H1 (cell line): ENCODE results near the gene LONRF2. TPM values are rescaled to one million over a fixed set of nuclear protein-coding genes. Genes with fewer than 3 reads are reported as not detected.

ENCODE experiments used
- ASH2L ChIP-seq: fragments of 200-600, 300-600 bp; sonication (generic); IDR thresholded peaks from one replicate; pipeline ENCODE4 v1.7.1; 2017; ENCODE audit warnings: low read length
- ATF2 ChIP-seq: IDR thresholded peaks from 2 replicates; pipeline ENCODE4 v1.6.1; 2012; ENCODE audit warnings: low read length, inconsistent platforms
- BACH1 ChIP-seq: IDR thresholded peaks from 2 replicates; pipeline ENCODE4 v1.6.1; 2012; ENCODE audit warnings: low read length, improper control_type of control experiment
- CEBPB ChIP-seq: IDR thresholded peaks from 2 replicates; pipeline ENCODE4 v1.6.1; 2012; ENCODE audit warnings: low read depth, low read length
- CREB1 ChIP-seq: IDR thresholded peaks from 2 replicates; pipeline ENCODE4 v1.6.1; 2012; ENCODE audit warnings: inconsistent platforms
- EP300 ChIP-seq, 2 experiments: IDR thresholded peaks; 1 replicate in 1 of 2; 2 replicates in 1 of 2; pipeline ENCODE4 v1.6.1; 2011 to 2012; ENCODE audit warnings: low read depth in 2 of 2, low read length in 2 of 2, mild to moderate bottlenecking in 2 of 2, borderline replicate concordance in 1 of 2, inconsistent platforms in 1 of 2, moderate library complexity in 1 of 2
- EZH2 ChIP-seq: fragments of 200-600 bp; sonication (generic); IDR thresholded peaks from 2 replicates; pipeline ENCODE4 v1.7.1; 2012; ENCODE audit warnings: low read depth, mild to moderate bottlenecking, moderate library complexity, low read length, inconsistent platforms; ENCODE audit not compliant: severe bottlenecking
- HDAC2 ChIP-seq, 2 experiments: fragments of 300-600 bp in 1 of 2; sonication (generic) in 1 of 2; IDR thresholded peaks; 2 replicates each; pipeline ENCODE4 v1.6.1; 2011 to 2012; ENCODE audit warnings: low read depth in 2 of 2, low read length in 2 of 2, mild to moderate bottlenecking in 2 of 2, moderate library complexity in 2 of 2, borderline replicate concordance in 1 of 2, inconsistent platforms in 1 of 2
- KDM1A ChIP-seq: fragments of 200-600, 300-600 bp; sonication (generic); IDR thresholded peaks from 2 replicates; pipeline ENCODE4 v1.7.1; 2016; ENCODE audit warnings: mild to moderate bottlenecking, low read length, borderline replicate concordance
- KDM4A ChIP-seq: IDR thresholded peaks from one replicate; pipeline ENCODE4 v1.7.1; 2012; ENCODE audit warnings: low read depth, mild to moderate bottlenecking, moderate library complexity, low read length, inconsistent platforms; ENCODE audit not compliant: severe bottlenecking
- KDM5A ChIP-seq: fragments of 200-600 bp; IDR thresholded peaks from 2 replicates; pipeline ENCODE4 v1.7.1; 2012; ENCODE audit warnings: mild to moderate bottlenecking, low read length, inconsistent platforms, mixed read lengths
- MAFK ChIP-seq: IDR thresholded peaks from 2 replicates; pipeline ENCODE4 v1.6.1; 2012; ENCODE audit warnings: low read depth, mild to moderate bottlenecking, improper control_type of control experiment, low read length
- NANOG ChIP-seq: IDR thresholded peaks from 2 replicates; pipeline ENCODE4 v1.6.1; 2011; ENCODE audit warnings: low read length, low read depth, mild to moderate bottlenecking, inconsistent platforms; ENCODE audit not compliant: insufficient read depth, poor library complexity, severe bottlenecking
- RBBP5 ChIP-seq: IDR thresholded peaks from 2 replicates; pipeline ENCODE4 v1.7.1; 2012; ENCODE audit warnings: low read depth, mild to moderate bottlenecking, inconsistent platforms, low read length, moderate library complexity, borderline replicate concordance
- RNF2 ChIP-seq: fragments of 200-900, 300-1000 bp; sonication (generic); IDR thresholded peaks from 2 replicates; pipeline ENCODE4 v1.7.1; 2016; ENCODE audit warnings: borderline replicate concordance, low read depth, mild to moderate bottlenecking, antibody characterized with exemption, low read length; ENCODE audit not compliant: poor library complexity, severe bottlenecking; ENCODE audit errors: missing control alignments
- SIRT6 ChIP-seq: IDR thresholded peaks from one replicate; pipeline ENCODE4 v1.7.1; 2012; ENCODE audit warnings: low read length, inconsistent platforms
- SP2 ChIP-seq: IDR thresholded peaks from 2 replicates; pipeline ENCODE4 v1.6.1; 2012; ENCODE audit warnings: mild to moderate bottlenecking, low read length, inconsistent platforms
- TAF1 ChIP-seq: IDR thresholded peaks from 2 replicates; pipeline ENCODE4 v1.6.1; 2011; ENCODE audit warnings: mild to moderate bottlenecking, low read depth, low read length
- USF2 ChIP-seq: IDR thresholded peaks from 2 replicates; pipeline ENCODE4 v1.6.1; 2011; ENCODE audit warnings: low read length, improper control_type of control experiment
- ZNF274 ChIP-seq: IDR thresholded peaks from 2 replicates; pipeline ENCODE4 v1.7.0; 2012; ENCODE audit warnings: low read length, borderline replicate concordance; ENCODE audit errors: extremely low read depth
- polyA plus RNA-seq, 7 experiments: library from polyadenylated mRNA; depleted of rRNA in 3 of 7; stranded (reverse) in 5 of 7; unstranded in 2 of 7; fragments of >200 nt in 5 of 7; fragments of 200-250 nt in 2 of 7; gene quantifications; 1 replicate in 5 of 7; 2 replicates in 1 of 7; 4 replicates in 1 of 7; pipeline versions ENCODE4 v1.2.1 to v1.2.3, GENCODE V29; 2011 to 2013; ENCODE audit warnings: missing spikeins in 2 of 7, mixed read lengths in 2 of 7
- total RNA-seq: library from RNA; stranded (reverse); fragmentation: NEBNext Ultra II Directional; extraction: Animal tissue kit (Norgen Biotek cat#: 25700); gene quantifications from 2 replicates; pipeline ENCODE4 v1.2.1, GENCODE V29; 2021

LONRF2 gene
- total and polyA plus RNA-seq, 2 of the 8 experiments (the other 6 are each of a cell fraction or from before 2014, with no cell fraction given) = 0.24 to 0.74 TPM

- no peak for TF ChIP-seq ATF2
- no peak for TF ChIP-seq ZNF274
- no peak for TF ChIP-seq NANOG
- no peak for TF ChIP-seq ASH2L
- no peak for TF ChIP-seq HDAC2 (IDR thresholded peaks at IDR 0.05; ENCODE audit: borderline replicate concordance in 1 of 2, low read depth in 2 of 2, low read length in 2 of 2)
- 0 out of 2 replicates have a peak, but pooled peaks have one; percentile 17 for TF ChIP-seq BACH1
- no peak for TF ChIP-seq USF2
- TF ChIP-seq CEBPB = no peak
- TF ChIP-seq MAFK = no peak
- no peak for TF ChIP-seq EP300 (IDR thresholded peaks at IDR 0.05; ENCODE audit: borderline replicate concordance in 1 of 2, low read depth in 2 of 2, low read length in 2 of 2)
- peak; percentile 42 for TF ChIP-seq RNF2
- no peak for TF ChIP-seq CREB1
- TF ChIP-seq KDM5A = no peak
- no peak for TF ChIP-seq KDM1A
- no peak for TF ChIP-seq RBBP5
- TF ChIP-seq SIRT6 = no peak
- no peak for TF ChIP-seq TAF1
- TF ChIP-seq SP2 = no peak
- TF ChIP-seq EZH2 = peak; percentile 70
- peak; percentile 82 for TF ChIP-seq KDM4A
These were observed at the start of gene LONRF2 (continued) for GRCh38 chr2:100321866-100322820.
